HEK293 (cell line): ENCODE results near the gene CAPN5.

ENCODE experiments used
- CTCF ChIA-PET: fragments of 350-600 bp; formaldehyde crosslinking; extraction: SDS; loops from one replicate; lab custom pipeline; 2021; ENCODE audit warnings: antibody characterized with exemption; lab: Yijun Ruan, JAX
- POLR2A ChIA-PET: fragments of 300-600 bp; formaldehyde crosslinking; extraction: SDS; loops from one replicate; lab custom pipeline; 2020; ENCODE audit warnings: antibody characterized with exemption, inconsistent platforms; lab: Yijun Ruan, JAX
- H3K27ac ChIP-seq: fragments of 200-500 bp; sonication (Bioruptor generic); 2 replicates; pipeline ENCODE4 v1.5.1; 2014; ENCODE audit warnings: low read depth, low read length, control low read depth, inconsistent platforms; ENCODE audit errors: extremely low read depth
- H3K36me3 ChIP-seq, 2 experiments: fragments of 200-500 bp in 1 of 2; sonication (Bioruptor generic) in 1 of 2; 1 replicate in 1 of 2; 2 replicates in 1 of 2; pipeline ENCODE4 v1.5.1; 2014 to 2017; ENCODE audit warnings: inconsistent platforms in 2 of 2, low read length in 2 of 2; ENCODE audit not compliant: control insufficient read depth in 2 of 2, insufficient read depth in 1 of 2
- H3K4me1 ChIP-seq: fragments of 200-500 bp; sonication (Bioruptor generic); 2 replicates; pipeline ENCODE4 v1.5.1; 2014; ENCODE audit warnings: mild to moderate bottlenecking, low read length, inconsistent platforms; ENCODE audit not compliant: control insufficient read depth, insufficient read depth
- H3K4me3 ChIP-seq: 2 replicates; pipeline ENCODE4 v1.5.1; 2011; ENCODE audit warnings: low read depth, mild to moderate bottlenecking, control low read depth, low read length, moderate library complexity
- H3K9me3 ChIP-seq: fragments of 200-500 bp; sonication (Bioruptor generic); 2 replicates; pipeline ENCODE4 v1.5.1; 2014; ENCODE audit warnings: low read depth, low read length, inconsistent platforms; ENCODE audit not compliant: control insufficient read depth, insufficient read depth
- BCL11A ChIP-seq: fragments of 450-650 bp; formaldehyde crosslinking; IDR thresholded peaks from 2 replicates; pipeline ENCODE4 v1.5.1; 2016; ENCODE audit warnings: low read depth, missing biosample characterization, missing genetic modification characterization
- HIC1 ChIP-seq: fragments of 450-650 bp; formaldehyde crosslinking; IDR thresholded peaks from 2 replicates; pipeline ENCODE4 v1.5.1; 2016; ENCODE audit warnings: missing biosample characterization, missing genetic modification characterization
- OSR2 ChIP-seq: fragments of 450-650 bp; formaldehyde crosslinking; IDR thresholded peaks from 2 replicates; pipeline ENCODE4 v1.5.1; 2016; ENCODE audit warnings: missing biosample characterization, missing genetic modification characterization
- WT1 ChIP-seq: fragments of 450-650 bp; formaldehyde crosslinking; IDR thresholded peaks from 2 replicates; pipeline ENCODE4 v1.5.1; 2016; ENCODE audit warnings: missing biosample characterization, missing genetic modification characterization
- ZBTB11 ChIP-seq: fragments of 450-650 bp; formaldehyde crosslinking; conservative IDR thresholded peaks from 2 replicates; pipeline ENCODE4 v1.5.1; 2016; ENCODE audit warnings: low read depth, missing biosample characterization, missing genetic modification characterization
- ZNF112 ChIP-seq: fragments of 450-650 bp; formaldehyde crosslinking; IDR thresholded peaks from 2 replicates; pipeline ENCODE4 v1.5.0; 2017; ENCODE audit warnings: missing biosample characterization, missing genetic modification characterization
- ZNF121 ChIP-seq: fragments of 450-650 bp; formaldehyde crosslinking; IDR thresholded peaks from 2 replicates; pipeline ENCODE4 v1.5.1; 2016; ENCODE audit warnings: missing biosample characterization, missing genetic modification characterization
- ZNF223 ChIP-seq: fragments of 450-650 bp; formaldehyde crosslinking; IDR thresholded peaks from 2 replicates; pipeline ENCODE4 v1.5.1; 2016; ENCODE audit warnings: missing biosample characterization, missing genetic modification characterization
- ZNF433 ChIP-seq: fragments of 450-650 bp; formaldehyde crosslinking; IDR thresholded peaks from 2 replicates; pipeline ENCODE4 v1.5.1; 2016; ENCODE audit warnings: missing biosample characterization, missing genetic modification characterization, low read depth
- ZNF555 ChIP-seq: fragments of 450-650 bp; formaldehyde crosslinking; conservative IDR thresholded peaks from 2 replicates; pipeline ENCODE4 v1.5.1; 2017; ENCODE audit warnings: missing biosample characterization, mild to moderate bottlenecking, missing genetic modification characterization, inconsistent platforms
- ZNF76 ChIP-seq: fragments of 450-650 bp; formaldehyde crosslinking; IDR thresholded peaks from 2 replicates; pipeline ENCODE4; 2016; ENCODE audit warnings: low read depth, missing biosample characterization, missing genetic modification characterization, borderline replicate concordance
- ZNF791 ChIP-seq: fragments of 450-650 bp; formaldehyde crosslinking; IDR thresholded peaks from 2 replicates; pipeline ENCODE4 v1.5.1; 2016; ENCODE audit warnings: missing biosample characterization, missing genetic modification characterization
- ZNF843 ChIP-seq: fragments of 450-650 bp; formaldehyde crosslinking; IDR thresholded peaks from 2 replicates; pipeline ENCODE4 v1.5.1; 2016; ENCODE audit warnings: missing biosample characterization, missing genetic modification characterization
- ZSCAN23 ChIP-seq: fragments of 450-650 bp; formaldehyde crosslinking; IDR thresholded peaks from 2 replicates; pipeline ENCODE4 v1.5.1; 2016; ENCODE audit warnings: missing biosample characterization, missing genetic modification characterization
- TF ChIP-seq, protein P1 (sequence below): fragments of 450-650 bp; formaldehyde crosslinking; IDR thresholded peaks from 2 replicates; pipeline ENCODE4 v1.5.1; 2016; ENCODE audit warnings: missing biosample characterization, missing genetic modification characterization
- TF ChIP-seq, protein P2 (sequence below): fragments of 450-650 bp; formaldehyde crosslinking; IDR thresholded peaks from 2 replicates; pipeline ENCODE4 v1.5.1; 2016; ENCODE audit warnings: missing biosample characterization, missing genetic modification characterization
- TF ChIP-seq, protein P3 (sequence below): fragments of 450-650 bp; formaldehyde crosslinking; conservative IDR thresholded peaks from 2 replicates; pipeline ENCODE4 v1.5.1; 2016; ENCODE audit warnings: low read depth, missing biosample characterization, missing genetic modification characterization

The CAPN5 gene

GRCh38 chr11:77167111-77167626 lies 100.4 kb downstream of the CAPN5 start:
- CTCF ChIA-PET: interaction anchor here (0.6 to 2.7 kb wide), 5 partner anchors 19 to 125 kb away, joined by 3 to 12 read pairs (median 4); no protein-coding TSS in a partner anchor
- TF ChIP-seq, protein P1, sequence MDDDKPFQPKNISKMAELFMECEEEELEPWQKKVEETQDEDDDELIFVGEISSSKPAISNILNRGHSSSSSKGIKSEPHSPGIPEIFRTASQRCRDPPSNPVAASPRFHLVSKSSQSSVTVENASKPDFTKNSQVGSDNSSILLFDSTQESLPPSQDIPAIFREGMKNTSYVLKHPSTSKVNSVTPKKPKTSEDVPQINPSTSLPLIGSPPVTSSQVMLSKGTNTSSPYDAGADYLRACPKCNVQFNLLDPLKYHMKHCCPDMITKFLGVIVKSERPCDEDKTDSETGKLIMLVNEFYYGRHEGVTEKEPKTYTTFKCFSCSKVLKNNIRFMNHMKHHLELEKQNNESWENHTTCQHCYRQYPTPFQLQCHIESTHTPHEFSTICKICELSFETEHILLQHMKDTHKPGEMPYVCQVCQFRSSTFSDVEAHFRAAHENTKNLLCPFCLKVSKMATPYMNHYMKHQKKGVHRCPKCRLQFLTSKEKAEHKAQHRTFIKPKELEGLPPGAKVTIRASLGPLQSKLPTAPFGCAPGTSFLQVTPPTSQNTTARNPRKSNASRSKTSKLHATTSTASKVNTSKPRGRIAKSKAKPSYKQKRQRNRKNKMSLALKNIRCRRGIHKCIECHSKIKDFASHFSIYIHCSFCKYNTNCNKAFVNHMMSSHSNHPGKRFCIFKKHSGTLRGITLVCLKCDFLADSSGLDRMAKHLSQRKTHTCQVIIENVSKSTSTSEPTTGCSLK: no peak
- no peak for TF ChIP-seq ZNF555 (tag by site-specific recombination)
- TF ChIP-seq, protein P2, sequence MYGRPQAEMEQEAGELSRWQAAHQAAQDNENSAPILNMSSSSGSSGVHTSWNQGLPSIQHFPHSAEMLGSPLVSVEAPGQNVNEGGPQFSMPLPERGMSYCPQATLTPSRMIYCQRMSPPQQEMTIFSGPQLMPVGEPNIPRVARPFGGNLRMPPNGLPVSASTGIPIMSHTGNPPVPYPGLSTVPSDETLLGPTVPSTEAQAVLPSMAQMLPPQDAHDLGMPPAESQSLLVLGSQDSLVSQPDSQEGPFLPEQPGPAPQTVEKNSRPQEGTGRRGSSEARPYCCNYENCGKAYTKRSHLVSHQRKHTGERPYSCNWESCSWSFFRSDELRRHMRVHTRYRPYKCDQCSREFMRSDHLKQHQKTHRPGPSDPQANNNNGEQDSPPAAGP (tag by site-specific recombination): no peak
- TF ChIP-seq ZNF112 (tag by site-specific recombination): no peak
- no peak for TF ChIP-seq ZNF76
- no peak for TF ChIP-seq ZNF843 (tag by site-specific recombination)
- TF ChIP-seq BCL11A (tag by site-specific recombination): no peak
- TF ChIP-seq ZNF121 (tag by site-specific recombination): no peak
- TF ChIP-seq ZBTB11 (tag by site-specific recombination): no peak
- TF ChIP-seq, protein P3, sequence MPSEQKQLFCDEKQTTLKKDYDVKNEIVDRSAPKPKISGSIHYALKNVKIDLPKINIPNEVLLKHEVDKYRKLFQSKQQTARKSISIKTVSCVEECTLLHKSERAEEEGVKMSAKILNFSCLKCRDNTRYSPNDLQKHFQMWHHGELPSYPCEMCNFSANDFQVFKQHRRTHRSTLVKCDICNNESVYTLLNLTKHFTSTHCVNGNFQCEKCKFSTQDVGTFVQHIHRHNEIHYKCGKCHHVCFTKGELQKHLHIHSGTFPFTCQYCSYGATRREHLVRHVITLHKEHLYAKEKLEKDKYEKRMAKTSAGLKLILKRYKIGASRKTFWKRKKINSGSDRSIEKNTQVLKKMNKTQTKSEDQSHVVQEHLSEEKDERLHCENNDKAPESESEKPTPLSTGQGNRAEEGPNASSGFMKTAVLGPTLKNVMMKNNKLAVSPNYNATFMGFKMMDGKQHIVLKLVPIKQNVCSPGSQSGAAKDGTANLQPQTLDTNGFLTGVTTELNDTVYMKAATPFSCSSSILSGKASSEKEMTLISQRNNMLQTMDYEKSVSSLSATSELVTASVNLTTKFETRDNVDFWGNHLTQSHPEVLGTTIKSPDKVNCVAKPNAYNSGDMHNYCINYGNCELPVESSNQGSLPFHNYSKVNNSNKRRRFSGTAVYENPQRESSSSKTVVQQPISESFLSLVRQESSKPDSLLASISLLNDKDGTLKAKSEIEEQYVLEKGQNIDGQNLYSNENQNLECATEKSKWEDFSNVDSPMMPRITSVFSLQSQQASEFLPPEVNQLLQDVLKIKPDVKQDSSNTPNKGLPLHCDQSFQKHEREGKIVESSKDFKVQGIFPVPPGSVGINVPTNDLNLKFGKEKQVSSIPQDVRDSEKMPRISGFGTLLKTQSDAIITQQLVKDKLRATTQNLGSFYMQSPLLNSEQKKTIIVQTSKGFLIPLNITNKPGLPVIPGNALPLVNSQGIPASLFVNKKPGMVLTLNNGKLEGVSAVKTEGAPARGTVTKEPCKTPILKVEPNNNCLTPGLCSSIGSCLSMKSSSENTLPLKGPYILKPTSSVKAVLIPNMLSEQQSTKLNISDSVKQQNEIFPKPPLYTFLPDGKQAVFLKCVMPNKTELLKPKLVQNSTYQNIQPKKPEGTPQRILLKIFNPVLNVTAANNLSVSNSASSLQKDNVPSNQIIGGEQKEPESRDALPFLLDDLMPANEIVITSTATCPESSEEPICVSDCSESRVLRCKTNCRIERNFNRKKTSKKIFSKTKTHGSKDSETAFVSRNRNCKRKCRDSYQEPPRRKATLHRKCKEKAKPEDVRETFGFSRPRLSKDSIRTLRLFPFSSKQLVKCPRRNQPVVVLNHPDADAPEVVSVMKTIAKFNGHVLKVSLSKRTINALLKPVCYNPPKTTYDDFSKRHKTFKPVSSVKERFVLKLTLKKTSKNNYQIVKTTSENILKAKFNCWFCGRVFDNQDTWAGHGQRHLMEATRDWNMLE: no peak
- TF ChIP-seq WT1 (tag by site-specific recombination): no peak
- TF ChIP-seq OSR2 (tag by site-specific recombination): no peak
- no peak for TF ChIP-seq ZNF223 (tag by site-specific recombination)
- TF ChIP-seq, all 188 proteins: peak for 0
- POLR2A ChIA-PET: no interaction called here

GRCh38 chr11:77167791-77168190 lies 101.0 kb downstream of the CAPN5 start:
- H3K9me3 ChIP-seq: no peaks in the 10 kb centered on the region
- POLR2A ChIA-PET: no interaction called here
- H3K4me3 ChIP-seq: no peak overlapping the region
- TF ChIP-seq ZNF791 (tag by site-specific recombination) (no peak), HIC1 (tag by site-specific recombination) (no peak), ZSCAN23 (tag by site-specific recombination) (no peak), ZNF433 (tag by site-specific recombination) (no peak)
- TF ChIP-seq, all 188 proteins: peak for 0
- Histone ChIP-seq H3K36me3 (no peaks in the 10 kb centered on the region), H3K4me1 (no peaks in the 10 kb centered on the region), H3K27ac (no peak overlapping the region)
- CTCF ChIA-PET: interaction anchor here (0.6 to 1.4 kb wide), 3 partner anchors 22 to 76 kb away, joined by 3 to 4 read pairs (median 4); no protein-coding TSS in a partner anchor

More at GRCh38 chr11:77167111-77167626, 100.4 kb downstream of the CAPN5 start:
- H3K4me1 ChIP-seq: no peaks in the 10 kb centered on the region
- H3K9me3 ChIP-seq: no peaks in the 10 kb centered on the region
- no peak overlapping the region for H3K4me3 ChIP-seq
- no peaks in the 10 kb centered on the region for H3K36me3 ChIP-seq
- H3K27ac ChIP-seq: no peak overlapping the region
